Measurements from ENCODE around the gene GPC4.

The GPC4 gene

GRCh38 chrX:133412246-133412645 is 3.0 kb downstream of the GPC4 start:
- TF ChIP-seq SNAI2 (CRISPR knock-in tag; IDR thresholded peaks at IDR 0.05) (no peak), ARNTL (CRISPR knock-in tag; IDR thresholded peaks at IDR 0.05; ENCODE audit: borderline replicate concordance, low read depth) (no peak), ZFP30 (CRISPR knock-in tag; IDR thresholded peaks at IDR 0.05) (no peak), ZNF565 (CRISPR knock-in tag; conservative IDR thresholded peaks at IDR 0.05; ENCODE audit: low read depth) (no peak), GLIS3 (CRISPR knock-in tag; IDR thresholded peaks at IDR 0.05) (no peak), TSHZ2 (CRISPR knock-in tag; IDR thresholded peaks at IDR 0.05) (no peak), PPARA (CRISPR knock-in tag; IDR thresholded peaks at IDR 0.05; ENCODE audit: borderline replicate concordance) (no peak), PATZ1 (CRISPR knock-in tag; IDR thresholded peaks at IDR 0.05; ENCODE audit: borderline replicate concordance) (no peak), CREB5 (CRISPR knock-in tag; IDR thresholded peaks at IDR 0.05; ENCODE audit: low read depth) (no peak), RARB (CRISPR knock-in tag; IDR thresholded peaks at IDR 0.05) (no peak), ESRRG (CRISPR knock-in tag; IDR thresholded peaks at IDR 0.05) (no peak), ZC3H10 (CRISPR knock-in tag; IDR thresholded peaks at IDR 0.05) (no peak), BACH2 (CRISPR knock-in tag; IDR thresholded peaks at IDR 0.05; ENCODE audit: borderline replicate concordance) (no peak), ZNF8 (CRISPR knock-in tag; IDR thresholded peaks at IDR 0.05) (no peak), ISL1 (CRISPR knock-in tag; IDR thresholded peaks at IDR 0.05) (no peak), ZNF70 (CRISPR knock-in tag; IDR thresholded peaks at IDR 0.05) (no peak)
- ATAC-seq: no peak

GRCh38 chrX:133410550-133410949 is 4.7 kb downstream of the GPC4 start:
- no peak for TF ChIP-seq ZFP3 (CRISPR knock-in tag; IDR thresholded peaks at IDR 0.05)
- no peak for TF ChIP-seq CSRNP3 (CRISPR knock-in tag; IDR thresholded peaks at IDR 0.05)
- no peak for TF ChIP-seq OSR1 (CRISPR knock-in tag; IDR thresholded peaks at IDR 0.05)
- no peak for TF ChIP-seq CSDC2 (CRISPR knock-in tag; IDR thresholded peaks at IDR 0.05)
- TF ChIP-seq PATZ1 (CRISPR knock-in tag; IDR thresholded peaks at IDR 0.05; ENCODE audit: borderline replicate concordance): no peak
- TF ChIP-seq TSHZ2 (CRISPR knock-in tag; IDR thresholded peaks at IDR 0.05): no peak
- TF ChIP-seq ZC3H10 (CRISPR knock-in tag; IDR thresholded peaks at IDR 0.05): no peak
- TF ChIP-seq ZNF8 (CRISPR knock-in tag; IDR thresholded peaks at IDR 0.05): no peak
- TF ChIP-seq GLIS3 (CRISPR knock-in tag; IDR thresholded peaks at IDR 0.05): no peak
- TF ChIP-seq CREB5 (CRISPR knock-in tag; IDR thresholded peaks at IDR 0.05; ENCODE audit: low read depth): no peak
- TF ChIP-seq ZFP30 (CRISPR knock-in tag; IDR thresholded peaks at IDR 0.05): no peak
- no peak for TF ChIP-seq RARB (CRISPR knock-in tag; IDR thresholded peaks at IDR 0.05)
- ATAC-seq: no peak
